GM19452 (cell line): Measurements from ENCODE around the gene TERB1.

Experiments used
- ATAC-seq: cut with Tn5 transposase; IDR thresholded peaks from one replicate; pipeline ENCODE4 v1.9.1; 2021; ENCODE audit not compliant: unreplicated experiment

Gene TERB1

GRCh38 chr16:66705790-66706505, 95.4 kb downstream of the TERB1 start:
- no peak for ATAC-seq
